HepG2 (cell line): ENCODE results near the gene TRAF5. TPM values are rescaled to one million over a fixed set of nuclear protein-coding genes. Genes with fewer than 3 reads are reported as not detected.

ENCODE experiments used
- ATF5 ChIP-seq: sonication (generic); formaldehyde crosslinking; IDR thresholded peaks from 2 replicates; pipeline ENCODE4 v1.4.0; 2020; ENCODE audit warnings: mild to moderate bottlenecking, low read depth, missing genetic modification reagents
- MTF2 ChIP-seq: sonication (generic); formaldehyde crosslinking; IDR thresholded peaks from 2 replicates; pipeline ENCODE4 v1.5.0; 2020; ENCODE audit warnings: missing genetic modification reagents, borderline replicate concordance
- NFIB ChIP-seq: sonication (generic); formaldehyde crosslinking; IDR thresholded peaks from 2 replicates; pipeline ENCODE4 v1.9.0; 2021; ENCODE audit warnings: missing genetic modification reagents, mild to moderate bottlenecking, borderline replicate concordance
- PATZ1 ChIP-seq: sonication (generic); formaldehyde crosslinking; IDR thresholded peaks from 2 replicates; pipeline ENCODE4 v1.4.0; 2020; ENCODE audit warnings: missing genetic modification reagents
- PBX3 ChIP-seq: sonication (generic); formaldehyde crosslinking; IDR thresholded peaks from 2 replicates; pipeline ENCODE4 v1.8.1; 2023; ENCODE audit warnings: missing genetic modification reagents, inconsistent platforms, borderline replicate concordance
- PHF21A ChIP-seq: sonication (generic); formaldehyde crosslinking; IDR thresholded peaks from 2 replicates; pipeline ENCODE4 v1.5.0; 2020; ENCODE audit warnings: mild to moderate bottlenecking, missing genetic modification reagents
- POGZ ChIP-seq: sonication (generic); formaldehyde crosslinking; IDR thresholded peaks from 2 replicates; pipeline ENCODE4 v1.4.0; 2020; ENCODE audit warnings: mild to moderate bottlenecking, missing genetic modification reagents
- SIX1 ChIP-seq: sonication (generic); formaldehyde crosslinking; IDR thresholded peaks from 2 replicates; pipeline ENCODE4 v1.4.0; 2020; ENCODE audit warnings: missing genetic modification reagents, borderline replicate concordance
- SIX4 ChIP-seq: sonication (generic); formaldehyde crosslinking; IDR thresholded peaks from 2 replicates; pipeline ENCODE4 v1.4.0; 2020; ENCODE audit warnings: missing genetic modification reagents
- SMARCE1 ChIP-seq: fragments of 450-650 bp; IDR thresholded peaks from 2 replicates; pipeline ENCODE4 v1.6.1; 2017; ENCODE audit warnings: borderline replicate concordance
- THAP8 ChIP-seq: sonication (generic); formaldehyde crosslinking; IDR thresholded peaks from 2 replicates; pipeline ENCODE4 v1.5.1; 2020; ENCODE audit warnings: missing genetic modification reagents, mild to moderate bottlenecking, borderline replicate concordance
- ZBTB26 ChIP-seq: IDR thresholded peaks from 2 replicates; pipeline ENCODE4 v1.6.1; 2016; ENCODE audit warnings: missing compliant biosample characterization, missing genetic modification reagents, borderline replicate concordance
- ZBTB44 ChIP-seq: sonication (generic); formaldehyde crosslinking; IDR thresholded peaks from 2 replicates; pipeline ENCODE4 v1.4.0; 2020; ENCODE audit warnings: missing genetic modification reagents
- ZNF280B ChIP-seq: sonication (generic); formaldehyde crosslinking; IDR thresholded peaks from 2 replicates; pipeline ENCODE4 v1.5.0; 2020; ENCODE audit warnings: missing genetic modification reagents, mild to moderate bottlenecking, borderline replicate concordance
- ZNF33A ChIP-seq: sonication (generic); formaldehyde crosslinking; IDR thresholded peaks from 2 replicates; pipeline ENCODE4 v1.5.1; 2020; ENCODE audit warnings: missing genetic modification reagents, mild to moderate bottlenecking, moderate library complexity, borderline replicate concordance
- ZNF383 ChIP-seq: sonication (generic); formaldehyde crosslinking; IDR thresholded peaks from 2 replicates; pipeline ENCODE4 v1.4.0; 2020; ENCODE audit warnings: missing genetic modification reagents, mild to moderate bottlenecking, borderline replicate concordance
- ZNF446 ChIP-seq: sonication (generic); formaldehyde crosslinking; IDR thresholded peaks from 2 replicates; pipeline ENCODE4 v1.5.0; 2020; ENCODE audit warnings: mild to moderate bottlenecking, missing genetic modification reagents
- ZNF740 ChIP-seq: sonication (generic); formaldehyde crosslinking; IDR thresholded peaks from 2 replicates; pipeline ENCODE4 v1.4.0; 2020; ENCODE audit warnings: missing genetic modification reagents
- polyA plus RNA-seq, 8 experiments: library from polyadenylated mRNA; depleted of rRNA in 3 of 8; stranded (reverse) in 7 of 8; unstranded in 1 of 8; fragments of >200 nt; fragmentation: Illumina TruSeq in 4 of 8; extraction: Trizol in 4 of 8; gene quantifications; 2 replicates each; pipeline versions ENCODE4 v1.2.1 to v1.2.3, GENCODE V29; 2011 to 2016; ENCODE audit warnings: low read depth in 4 of 8, missing spikeins in 1 of 8, mixed read lengths in 1 of 8; ENCODE audit not compliant: insufficient read depth in 1 of 8
- total RNA-seq, 5 experiments: library from RNA; depleted of rRNA; stranded (reverse); fragments of >200 nt; fragmentation: Illumina TruSeq; extraction: Trizol; gene quantifications; 2 replicates each; pipeline ENCODE4 v1.2.3, GENCODE V29; 2016; ENCODE audit warnings: low read depth in 1 of 5

TRAF5 gene
- total and polyA plus RNA-seq, 2 of the 13 experiments (the other 11 are each of a cell fraction or from before 2014, with no cell fraction given), result 0.27 to 1.6 TPM

- TF ChIP-seq THAP8 (peak; percentile 96; the same call in 1 of the 2 replicates), MTF2 (CRISPR knock-in tag) (0 out of 2 replicates have a peak, but pooled peaks have one; percentile 41), ZNF740 (peak; percentile 50; the same call in 1 of the 2 replicates), SIX4 (CRISPR knock-in tag) (no peak), ZNF446 (CRISPR knock-in tag) (0 out of 2 replicates have a peak, but pooled peaks have one; percentile 42), PBX3 (CRISPR knock-in tag) (no peak), SMARCE1 (no peak), NFIB (no peak), PATZ1 (CRISPR knock-in tag) (no peak; the same call in 1 of the 2 replicates), SIX1 (CRISPR knock-in tag) (no peak), PHF21A (CRISPR knock-in tag) (0 out of 2 replicates have a peak, but pooled peaks have one; percentile 60), ZBTB44 (CRISPR knock-in tag) (no peak), ZBTB26 (CRISPR knock-in tag) (no peak), ZNF280B (CRISPR knock-in tag) (peak; percentile 89), ZNF383 (no peak), POGZ (CRISPR knock-in tag) (peak; percentile 75), ATF5 (CRISPR knock-in tag) (no peak), ZNF33A (peak; percentile 53; the same call in 1 of the 2 replicates)
Observed at GRCh38 chr1:211382714-211383480, 56.3 kb downstream of the TRAF5 start (continued).
